HepG2 (cell line): ENCODE results near the gene STX5. TPM values are rescaled to one million over a fixed set of nuclear protein-coding genes. Genes with fewer than 3 reads are reported as not detected.

ENCODE experiments used
- AHR ChIP-seq: IDR thresholded peaks from 2 replicates; pipeline ENCODE4 v1.6.1; 2018; ENCODE audit warnings: missing genetic modification reagents, missing compliant biosample characterization
- ARNT ChIP-seq: fragments of 450-650 bp; IDR thresholded peaks from 2 replicates; pipeline ENCODE4 v1.6.1; 2017
- EZH2 ChIP-seq: conservative IDR thresholded peaks from 2 replicates; pipeline ENCODE4 v1.6.1; 2012; ENCODE audit warnings: mild to moderate bottlenecking, low read depth, low read length, moderate library complexity
- FOXA3 ChIP-seq: IDR thresholded peaks from 2 replicates; pipeline ENCODE4 v1.6.1; 2016; ENCODE audit warnings: missing genetic modification reagents, missing compliant biosample characterization
- GABPA ChIP-seq, 2 experiments: IDR thresholded peaks; 2 replicates each; pipeline ENCODE4 v1.6.1; 2011 to 2016; ENCODE audit warnings: low read depth in 2 of 2, low read length in 1 of 2, missing biosample characterization in 1 of 2, missing genetic modification characterization in 1 of 2
- HIVEP1 ChIP-seq: sonication (generic); formaldehyde crosslinking; IDR thresholded peaks from 2 replicates; pipeline ENCODE4 v1.4.0; 2020; ENCODE audit warnings: mild to moderate bottlenecking, missing genetic modification reagents
- HNF1B ChIP-seq: sonication (generic); formaldehyde crosslinking; IDR thresholded peaks from 2 replicates; pipeline ENCODE4 v1.5.1; 2020; ENCODE audit warnings: mild to moderate bottlenecking, moderate library complexity, missing genetic modification reagents
- KDM2A ChIP-seq: sonication (generic); formaldehyde crosslinking; IDR thresholded peaks from 2 replicates; pipeline ENCODE4 v1.4.0; 2020; ENCODE audit warnings: low read depth, missing genetic modification reagents, borderline replicate concordance
- KDM4B ChIP-seq: sonication (generic); formaldehyde crosslinking; IDR thresholded peaks from 2 replicates; pipeline ENCODE4 v1.4.0; 2020; ENCODE audit warnings: missing genetic modification reagents
- MBNL3 ChIP-seq: fragments of 250-450 bp; sonication (Bioruptor Pico); conservative IDR thresholded peaks from 2 replicates; pipeline ENCODE4 v1.8.0; 2022; ENCODE audit warnings: mild to moderate bottlenecking, inconsistent platforms
- NKX3-1 ChIP-seq: sonication (generic); formaldehyde crosslinking; IDR thresholded peaks from 2 replicates; pipeline ENCODE4 v1.5.0; 2020; ENCODE audit warnings: missing genetic modification reagents
- PHF21A ChIP-seq: sonication (generic); formaldehyde crosslinking; IDR thresholded peaks from 2 replicates; pipeline ENCODE4 v1.5.0; 2020; ENCODE audit warnings: mild to moderate bottlenecking, missing genetic modification reagents
- PLRG1 ChIP-seq: fragments of 450-650 bp; conservative IDR thresholded peaks from 2 replicates; pipeline ENCODE4 v1.6.1; 2016
- SIX4 ChIP-seq: sonication (generic); formaldehyde crosslinking; IDR thresholded peaks from 2 replicates; pipeline ENCODE4 v1.4.0; 2020; ENCODE audit warnings: missing genetic modification reagents
- SMC3 ChIP-seq: IDR thresholded peaks from 2 replicates; pipeline ENCODE4 v1.6.1; 2011; ENCODE audit warnings: low read length, improper control_type of control experiment
- SP2 ChIP-seq: sonication (generic); formaldehyde crosslinking; IDR thresholded peaks from 2 replicates; pipeline ENCODE4 v1.5.1; 2020; ENCODE audit warnings: mild to moderate bottlenecking, missing genetic modification reagents
- SRSF1 ChIP-seq: fragments of 200-400 bp; formaldehyde crosslinking; optimal IDR thresholded peaks from 2 replicates; pipeline ENCODE3; 2017; ENCODE audit warnings: mild to moderate bottlenecking, low read depth, low read length, moderate library complexity
- TARDBP ChIP-seq: sonication (generic); formaldehyde crosslinking; IDR thresholded peaks from 2 replicates; pipeline ENCODE4 v1.8.0; 2022; ENCODE audit warnings: mild to moderate bottlenecking, missing genetic modification reagents
- THAP9 ChIP-seq: sonication (generic); formaldehyde crosslinking; IDR thresholded peaks from 2 replicates; pipeline ENCODE4; 2020; ENCODE audit warnings: missing genetic modification reagents, mild to moderate bottlenecking, borderline replicate concordance
- TP53 ChIP-seq: sonication (generic); formaldehyde crosslinking; conservative IDR thresholded peaks from 2 replicates; pipeline ENCODE4 v1.4.0; 2020; ENCODE audit warnings: missing genetic modification reagents
- U2AF2 ChIP-seq: fragments of 200-400 bp; formaldehyde crosslinking; IDR thresholded peaks from 2 replicates; pipeline ENCODE4 v1.6.1; 2017; ENCODE audit warnings: low read depth, mild to moderate bottlenecking, low read length
- YY1 ChIP-seq: IDR thresholded peaks from 2 replicates; pipeline ENCODE4 v1.6.1; 2011; ENCODE audit warnings: low read length, low read depth, moderate library complexity, mild to moderate bottlenecking; ENCODE audit not compliant: insufficient read depth, insufficient replicate concordance
- ZBTB7B ChIP-seq: sonication (generic); formaldehyde crosslinking; IDR thresholded peaks from 2 replicates; pipeline ENCODE4 v1.4.0; 2020; ENCODE audit warnings: missing genetic modification reagents
- ZNF180 ChIP-seq: sonication (generic); formaldehyde crosslinking; IDR thresholded peaks from 2 replicates; pipeline ENCODE4 v1.4.0; 2020; ENCODE audit warnings: low read depth, missing genetic modification reagents, borderline replicate concordance
- ZNF3 ChIP-seq: IDR thresholded peaks from 2 replicates; pipeline ENCODE4 v1.7.0; 2017; ENCODE audit warnings: inconsistent platforms
- ZNF607 ChIP-seq: sonication (generic); formaldehyde crosslinking; IDR thresholded peaks from 2 replicates; pipeline ENCODE4 v1.5.1; 2020; ENCODE audit warnings: missing genetic modification reagents, mild to moderate bottlenecking, borderline replicate concordance
- ZNF83 ChIP-seq: sonication (generic); formaldehyde crosslinking; IDR thresholded peaks from 2 replicates; pipeline ENCODE4 v1.4.0; 2020; ENCODE audit warnings: missing genetic modification reagents, mild to moderate bottlenecking, borderline replicate concordance
- polyA plus RNA-seq, 8 experiments: library from polyadenylated mRNA; depleted of rRNA in 3 of 8; stranded (reverse) in 7 of 8; unstranded in 1 of 8; fragments of >200 nt; fragmentation: Illumina TruSeq in 4 of 8; extraction: Trizol in 4 of 8; gene quantifications; 2 replicates each; pipeline versions ENCODE4 v1.2.1 to v1.2.3, GENCODE V29; 2011 to 2016; ENCODE audit warnings: low read depth in 4 of 8, missing spikeins in 1 of 8, mixed read lengths in 1 of 8; ENCODE audit not compliant: insufficient read depth in 1 of 8
- total RNA-seq, 5 experiments: library from RNA; depleted of rRNA; stranded (reverse); fragments of >200 nt; fragmentation: Illumina TruSeq; extraction: Trizol; gene quantifications; 2 replicates each; pipeline ENCODE4 v1.2.3, GENCODE V29; 2016; ENCODE audit warnings: low read depth in 1 of 5

STX5 gene
- total and polyA plus RNA-seq, 2 of the 13 experiments (the other 11 are each of a cell fraction or from before 2014, with no cell fraction given), result 26.9 to 30.0 TPM

- TF ChIP-seq ZNF180 (no peak), KDM2A (CRISPR knock-in tag) (peak; percentile 100), SIX4 (CRISPR knock-in tag) (0 out of 2 replicates have a peak, but pooled peaks have one; percentile 7), FOXA3 (CRISPR knock-in tag) (peak; percentile 90), KDM4B (CRISPR knock-in tag) (no peak; the same call in 1 of the 2 replicates), ARNT (no peak), AHR (CRISPR knock-in tag) (peak; percentile 95), HNF1B (CRISPR knock-in tag) (peak; percentile 98), PLRG1 (no peak), ZNF3 (CRISPR knock-in tag) (no peak), NKX3-1 (CRISPR knock-in tag) (peak; percentile 59; the same call in 1 of the 2 replicates), ZNF607 (CRISPR knock-in tag) (no peak; the same call in none of the 2 replicates), TP53 (CRISPR knock-in tag) (0 out of 2 replicates have a peak, but pooled peaks have one; percentile 61), ZNF83 (CRISPR knock-in tag) (peak; percentile 40; the same call in 1 of the 2 replicates), SP2 (CRISPR knock-in tag) (peak; percentile 89), THAP9 (CRISPR knock-in tag) (peak; percentile 90), YY1 (peak; percentile 93), U2AF2 (no peak), ZBTB7B (peak; percentile 93), SRSF1 (peak; percentile 45), TARDBP (peak; percentile 93), SMC3 (no peak), HIVEP1 (CRISPR knock-in tag) (no peak; the same call in 1 of the 2 replicates), EZH2 (no peak), PHF21A (no peak; the same call in 1 of the 2 replicates), MBNL3 (no peak), GABPA (IDR thresholded peaks at IDR 0.05; ENCODE audit: low read depth, low read length) (peak; percentile 94), GABPA (CRISPR knock-in tag; IDR thresholded peaks at IDR 0.05; ENCODE audit: low read depth) (peak; percentile 95)
These were observed 44.7 kb downstream of the STX5 start, which contains the start of gene TMEM179B (continued) for GRCh38 chr11:62787005-62787759.
